ENCODE data around the gene RAPGEF6.

- no peak for TF ChIP-seq POLR2A (IDR thresholded peaks at IDR 0.05)
- no peak for TF ChIP-seq CTCF (IDR thresholded peaks at IDR 0.05)
Measured at GRCh38 chr5:131405674-131406073, 229.4 kb downstream of the RAPGEF6 start.
